ENCODE results near the gene RNF166.

DNA sequence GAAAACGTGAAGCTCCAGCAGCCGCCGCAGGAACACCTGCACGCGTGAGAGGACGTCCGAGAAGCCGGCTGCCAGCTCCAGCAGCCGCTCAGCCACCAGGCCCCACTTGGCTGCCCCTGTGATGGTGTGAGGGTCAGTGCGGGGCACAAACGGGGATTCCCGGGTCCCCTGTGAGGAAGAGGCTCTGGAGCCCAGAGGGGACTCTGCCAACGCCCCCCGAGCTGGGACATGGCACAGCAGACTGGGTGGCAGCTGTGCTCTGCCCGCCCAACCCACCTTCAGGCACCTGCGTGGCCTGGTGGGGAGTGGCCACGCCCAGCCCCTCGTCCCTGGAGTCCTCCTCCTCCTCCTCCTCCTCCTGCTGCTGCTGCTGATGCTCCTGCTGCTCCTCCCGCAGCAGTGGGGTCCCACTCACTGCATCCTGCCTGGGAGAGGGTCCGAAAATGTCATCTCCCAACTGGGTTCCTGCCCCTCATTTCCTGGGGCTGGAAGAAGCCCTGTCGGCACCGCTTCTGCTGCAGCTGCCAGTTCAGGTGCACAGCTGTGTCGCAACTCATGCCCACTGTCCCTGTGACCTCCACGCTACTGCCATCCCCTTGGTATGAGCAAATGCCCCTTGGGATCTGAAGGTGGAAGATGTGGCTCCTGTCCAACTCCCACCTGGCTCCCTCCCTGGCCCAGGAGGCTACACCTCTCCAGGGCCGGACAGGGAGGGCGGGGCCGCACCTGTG, 27.6 kb upstream of the RNF166 start:
- no peak for TF ChIP-seq CTCF (IDR thresholded peaks at IDR 0.05)
- no peak for TF ChIP-seq POLR2A (IDR thresholded peaks at IDR 0.05)
